Heart left ventricle (tissue), 16 donors: Measurements from ENCODE around the gene ITGA11. TPM values are rescaled to one million over a fixed set of nuclear protein-coding genes. Genes with fewer than 3 reads are reported as not detected.

Experiments used
- ATAC-seq, 4 donors: fragments of 200-7000 bp; cut with Tn5 transposase; one replicate each; pipeline ENCODE4 v1.9.1; 2020 to 2022; ENCODE audit warnings: moderate library complexity in 4 of 4, mild to moderate bottlenecking in 3 of 4, moderate number of reproducible peaks in 1 of 4
- DNase-seq, 5 donors: peaks; one replicate each; pipeline ENCODE4 v3.0.0-alpha.2; 2020
- H3K27ac ChIP-seq, 12 donors: fragments of 200-600 bp; sonication (generic) in 4 of 12; one replicate each; pipeline versions ENCODE4 v1.5.0 to v1.8.0; 2016 to 2022; ENCODE audit warnings: mild to moderate bottlenecking in 2 of 12
- H3K27me3 ChIP-seq, 9 donors: fragments of 200-600 bp; sonication (generic) in 2 of 9; one replicate each; pipeline versions ENCODE4 v1.5.1 to v1.8.0; 2016 to 2022; ENCODE audit warnings: mild to moderate bottlenecking in 3 of 9
- H3K36me3 ChIP-seq, 9 donors: fragments of 200-600 bp; sonication (generic) in 2 of 9; one replicate each; pipeline versions ENCODE4 v1.5.0 to v1.8.0; 2018 to 2022; ENCODE audit warnings: mild to moderate bottlenecking in 2 of 9
- H3K4me1 ChIP-seq, 12 donors: fragments of 200-600 bp; sonication (generic) in 4 of 12; one replicate each; pipeline versions ENCODE4 v1.5.0 to v1.8.0; 2016 to 2022; ENCODE audit warnings: mild to moderate bottlenecking in 3 of 12
- H3K4me3 ChIP-seq, 12 donors: fragments of 200-600 bp; sonication (generic) in 4 of 12; one replicate each; pipeline versions ENCODE4 v1.5.0 to v1.8.0; 2017 to 2022; ENCODE audit warnings: mild to moderate bottlenecking in 9 of 12, moderate library complexity in 4 of 12
- H3K9me3 ChIP-seq, 12 donors: fragments of 200-600 bp; sonication (generic) in 4 of 12; one replicate each; pipeline versions ENCODE4 v1.5.0 to v1.8.0; 2016 to 2022; ENCODE audit warnings: mild to moderate bottlenecking in 1 of 12
- POLR2A ChIP-seq, 2 donors: fragments of 450-650 bp; IDR thresholded peaks; one replicate each; pipeline ENCODE4 v1.6.1; 2017; ENCODE audit warnings: antibody characterized with exemption in 2 of 2, mild to moderate bottlenecking in 2 of 2, moderate library complexity in 2 of 2
- WGBS, 4 donors: extraction: QIAGEN DNeasy Blood & Tissue Kit in 2 of 4; methylation state at CpG; one replicate each; pipeline versions ENCODE4 v1.1.5 to v1.1.7; 2013 to 2018; 5-methylcytosine and 5-hydroxymethylcytosine counted together
- intact Hi-C, 10 donors: fragments of 100-400 bp; cut with DNase I; formaldehyde crosslinking; loops; one replicate each; pipeline versions ENCODE4 v1.11.1 to v1.14.2; 2022
- polyA plus RNA-seq, 2 donors: library from polyadenylated mRNA; stranded (reverse); fragments of 200-250 nt; gene quantifications; one replicate each; pipeline ENCODE4 v1.2.3, GENCODE V29; 2013
- total RNA-seq, 9 donors: library from RNA; depleted of rRNA in 2 of 9; stranded (reverse); fragments of >200 nt in 2 of 9; fragmentation: NEBNext Ultra II Directional in 3 of 9; extraction: Animal tissue kit (Norgen Biotek cat#: 25700) in 3 of 9; gene quantifications; one replicate each; pipeline versions ENCODE4 v1.1.0 to v1.2.4, GENCODE V29; 2016 to 2023
- TF ChIP-seq, protein P1 (sequence below), 12 donors: fragments of 200-600 bp; sonication (generic) in 4 of 12; IDR thresholded peaks; one replicate each; pipeline versions ENCODE4 v1.5.0 to v1.8.0; 2018 to 2022; ENCODE audit warnings: antibody characterized with exemption in 12 of 12, mild to moderate bottlenecking in 5 of 12
- donor health status: ischemic (EF 13 %, LVEDD 7.1; RV severe dilation, severe dysfunction).
- donor health status: healthy with polysubstance abuse.
- donor health status: DM: no; HTN: yes; CAD: no.
- donor health status: DM: no; HTN: no; CAD: no.
- donor health status: ischemic (EF 25% LVEDD 6.9; RV normal size, moderate dysfunction).
- donor health status: ischemic (EF 25% LVEDD 5.7; RV mildly dilated, moderate dysfunction).
- donor health status: healthy.
- donor health status: DM: yes; HTN: yes; CAD: no.
- donor health status: ischemic (EF 35%, LVEDD 5.7; RV mildly dilated, moderate dysfunction).
- donor health status: nonischemic (EF 11% LVEDD 7.7; RV severe dilation, severe dysfunction).
- donor health status: DM: yes; HTN: yes; CAD: no.
- donor health status: PGD.
- donor health status: ischemic (EF 29% LVEDD 5.4; RV normal size, mild dysfunction).
- donor health status: nonischemic (EF 23%, LVEDD 6.1; RV moderate dilation, normal function).

The ITGA11 gene
- total and polyA plus RNA-seq, 11 donors: 2.1 to 35.5 (median 12.1) TPM

DNA sequence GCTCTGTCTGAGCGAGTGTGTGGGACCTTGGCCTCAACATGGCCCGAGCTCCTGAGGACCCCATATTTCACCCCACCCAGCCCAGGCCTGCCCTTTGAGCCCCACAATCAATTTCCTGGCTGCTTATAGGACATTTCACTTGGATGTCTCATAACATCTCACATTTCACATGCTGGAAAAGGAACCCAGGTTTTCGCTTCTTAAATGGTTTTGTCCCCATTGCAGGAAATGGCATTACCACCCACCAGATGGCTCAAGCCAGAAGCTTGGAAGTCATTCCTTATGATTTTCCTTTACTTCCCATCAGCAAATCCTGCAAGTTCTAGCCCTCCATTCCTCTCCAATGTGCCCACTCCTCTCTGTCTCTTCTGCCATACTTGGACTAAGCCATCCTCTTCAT, 14.9 kb downstream of the ITGA11 start:
- TF ChIP-seq, protein P1, sequence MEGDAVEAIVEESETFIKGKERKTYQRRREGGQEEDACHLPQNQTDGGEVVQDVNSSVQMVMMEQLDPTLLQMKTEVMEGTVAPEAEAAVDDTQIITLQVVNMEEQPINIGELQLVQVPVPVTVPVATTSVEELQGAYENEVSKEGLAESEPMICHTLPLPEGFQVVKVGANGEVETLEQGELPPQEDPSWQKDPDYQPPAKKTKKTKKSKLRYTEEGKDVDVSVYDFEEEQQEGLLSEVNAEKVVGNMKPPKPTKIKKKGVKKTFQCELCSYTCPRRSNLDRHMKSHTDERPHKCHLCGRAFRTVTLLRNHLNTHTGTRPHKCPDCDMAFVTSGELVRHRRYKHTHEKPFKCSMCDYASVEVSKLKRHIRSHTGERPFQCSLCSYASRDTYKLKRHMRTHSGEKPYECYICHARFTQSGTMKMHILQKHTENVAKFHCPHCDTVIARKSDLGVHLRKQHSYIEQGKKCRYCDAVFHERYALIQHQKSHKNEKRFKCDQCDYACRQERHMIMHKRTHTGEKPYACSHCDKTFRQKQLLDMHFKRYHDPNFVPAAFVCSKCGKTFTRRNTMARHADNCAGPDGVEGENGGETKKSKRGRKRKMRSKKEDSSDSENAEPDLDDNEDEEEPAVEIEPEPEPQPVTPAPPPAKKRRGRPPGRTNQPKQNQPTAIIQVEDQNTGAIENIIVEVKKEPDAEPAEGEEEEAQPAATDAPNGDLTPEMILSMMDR (IDR thresholded peaks at IDR 0.05): no peak
- no peak for TF ChIP-seq POLR2A (IDR thresholded peaks at IDR 0.05)
- ATAC-seq: no peak
- intact Hi-C loops: no loop called here
- Histone ChIP-seq H3K4me3 (no peak overlapping the region), H3K27me3 (no peaks in the 10 kb centered on the region), H3K4me1 (peaks cover 0 to 50% (median 12%) of the 10 kb centered on the region in 12 donors), H3K36me3 (no peaks in the 10 kb centered on the region), H3K9me3 (no peaks in the 10 kb centered on the region), H3K27ac (peak overlapping the region in 1 of 12 donors; percentile 1)
- DNase-seq: peak in 1 of 5 donors; percentile 6
- 81 to 100% (median 91%) methylated on average over 3 of the region's 3 CpGs for WGBS, 4 donors

DNA sequence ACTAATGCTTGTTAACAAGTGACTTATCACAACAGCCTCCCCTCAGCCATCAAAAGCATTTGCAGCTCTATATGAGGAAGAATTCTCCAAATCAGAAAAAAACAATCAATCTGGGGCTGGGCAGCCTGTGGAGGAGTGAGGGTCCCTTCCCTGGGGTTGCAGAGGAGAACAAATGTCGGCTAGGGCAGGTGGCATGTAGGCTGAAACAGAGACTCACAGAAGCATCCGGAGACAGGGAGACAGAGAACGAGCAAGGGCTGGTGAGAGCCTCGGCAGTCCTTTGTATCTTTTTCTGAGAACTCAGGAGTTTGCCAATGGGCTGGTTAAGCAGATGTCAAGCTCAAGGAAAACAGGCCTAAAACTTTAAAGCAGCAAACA, 15.8 kb downstream of the ITGA11 start:
- Histone ChIP-seq H3K9me3 (no peaks in the 10 kb centered on the region), H3K4me1 (peaks cover 0 to 45% (median 12%) of the 10 kb centered on the region in 12 donors), H3K4me3 (no peak overlapping the region), H3K27me3 (no peaks in the 10 kb centered on the region), H3K27ac (peak overlapping the region in 1 of 12 donors; percentile 11), H3K36me3 (no peaks in the 10 kb centered on the region)
- DNase-seq: peak in 2 of 5 donors; percentile 1 to 11
- ATAC-seq: no peak
- intact Hi-C loops: no loop called here
- 73 to 85% (median 82%) methylated on average over 4 of the region's 4 CpGs for WGBS, 4 donors
- TF ChIP-seq, protein P1 (IDR thresholded peaks at IDR 0.05): no peak
- no peak for TF ChIP-seq POLR2A (IDR thresholded peaks at IDR 0.05)

DNA sequence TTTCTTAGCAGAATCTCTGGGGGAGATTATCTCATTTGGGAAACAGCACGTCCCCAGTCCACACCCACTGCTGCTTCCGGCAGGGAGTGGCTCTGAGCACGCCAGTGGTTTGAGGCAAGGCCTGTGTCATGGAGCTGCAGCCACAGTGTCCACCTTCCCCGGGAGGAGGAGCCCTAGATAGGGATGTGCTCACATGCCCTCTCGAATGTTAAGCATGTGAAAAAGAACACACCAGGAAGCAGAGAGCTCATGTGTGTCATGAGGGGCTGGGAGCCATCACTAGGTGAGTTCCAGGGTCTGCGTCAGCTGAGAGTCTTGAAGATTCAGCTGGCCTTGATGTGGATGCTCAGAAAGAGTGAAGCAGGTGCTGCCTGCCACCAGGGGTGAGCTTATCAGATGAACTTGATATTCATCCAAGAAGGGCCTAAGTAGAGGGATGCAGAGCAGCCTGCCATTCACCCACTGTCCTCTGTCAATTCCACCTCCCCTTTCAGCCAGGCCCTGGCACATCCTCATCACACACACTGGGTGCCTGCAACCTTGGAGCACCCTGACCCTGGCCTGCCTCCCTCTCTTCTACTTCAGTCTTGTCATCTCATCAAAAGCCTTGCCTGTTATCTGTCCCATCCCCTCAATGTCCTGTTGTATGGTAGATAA, 16.3 kb downstream of the ITGA11 start:
- intact Hi-C loops: no loop called here
- Histone ChIP-seq H3K27me3 (no peaks in the 10 kb centered on the region), H3K4me1 (peaks cover 0 to 44% (median 12%) of the 10 kb centered on the region in 12 donors), H3K4me3 (no peak overlapping the region), H3K9me3 (no peaks in the 10 kb centered on the region), H3K36me3 (no peaks in the 10 kb centered on the region), H3K27ac (peak overlapping the region in 2 of 12 donors; percentile 9 to 11)
- ATAC-seq (peak; percentile 18 to 75 (median 62)), DNase-seq (peak in 3 of 5 donors; percentile 12 to 49 (median 17))
- WGBS, 4 donors: 62 to 77% (median 70%) methylated on average over 6 of the region's 6 CpGs
- no peak for TF ChIP-seq POLR2A (IDR thresholded peaks at IDR 0.05)
- TF ChIP-seq, protein P1 (IDR thresholded peaks at IDR 0.05): no peak

DNA sequence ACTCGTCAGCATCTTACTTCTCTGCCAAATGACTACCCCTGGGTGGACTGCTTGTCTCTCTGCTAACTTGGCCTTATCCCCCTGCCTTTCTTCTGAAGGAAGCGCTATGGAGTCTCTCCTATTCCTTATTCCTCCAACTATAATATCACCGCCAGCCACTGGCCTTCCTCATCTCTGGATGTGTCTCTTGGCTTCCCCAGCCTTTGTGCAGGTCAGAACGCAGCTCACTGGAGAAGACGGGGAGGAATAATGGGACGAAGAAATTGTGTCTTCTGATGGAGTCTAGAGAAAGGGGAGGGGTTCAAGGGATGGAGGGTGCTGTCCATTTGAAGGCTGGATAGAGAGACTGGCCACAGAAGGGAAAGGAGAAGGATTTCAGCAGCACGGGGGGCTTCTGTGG, 16.9 kb downstream of the ITGA11 start:
- no peaks in the 10 kb centered on the region for H3K27me3 ChIP-seq
- peak overlapping the region in 3 of 12 donors; percentile 11 to 52 (median 19) for H3K27ac ChIP-seq
- H3K9me3 ChIP-seq: no peaks in the 10 kb centered on the region
- peaks cover 0 to 38% (median 12%) of the 10 kb centered on the region in 12 donors for H3K4me1 ChIP-seq
- DNase-seq (no peak), ATAC-seq (peak in 1 of 4 donors; percentile 1)
- H3K36me3 ChIP-seq: no peaks in the 10 kb centered on the region
- TF ChIP-seq, protein P1 (IDR thresholded peaks at IDR 0.05): no peak
- no peak for TF ChIP-seq POLR2A (IDR thresholded peaks at IDR 0.05)
- H3K4me3 ChIP-seq: no peak overlapping the region
- intact Hi-C loops: no loop called here
- WGBS, 4 donors: 75 to 89% (median 84%) methylated on average over 7 of the region's 7 CpGs
